NCI-H2196 treated with DMSO at 0.1 percent for 48 hours (cell line): ENCODE data around the gene SNX20.

ENCODE experiments used
- DNase-seq: peaks from one replicate; lab custom pipeline; 2025; ENCODE audit not compliant: unreplicated experiment; lab: John Stamatoyannopoulos, UW

Gene SNX20

GRCh38 chr16:50705436-50706110, 24.5 kb upstream of the SNX20 start:
- DNase-seq = no peak

DNA sequence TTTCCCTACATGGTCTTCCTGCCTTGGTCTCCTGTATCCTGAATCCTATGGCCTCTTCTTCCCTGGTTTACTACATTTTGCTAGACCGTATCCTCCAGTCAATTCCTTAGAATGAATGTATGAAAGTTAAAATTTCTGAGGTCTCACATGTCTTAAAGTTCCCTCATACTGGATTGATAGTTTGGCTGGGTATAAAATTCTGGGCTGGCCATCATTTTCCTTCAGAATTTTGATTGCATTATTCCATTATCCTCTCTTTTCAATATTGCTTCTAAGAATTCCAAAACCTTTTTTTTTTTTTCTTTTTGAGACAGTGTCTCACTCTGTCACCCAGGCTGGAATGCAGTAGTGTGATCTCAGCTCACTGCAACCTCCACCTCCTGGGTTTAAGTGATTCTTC, 23.1 kb upstream of the SNX20 start:
- no peak for DNase-seq

- DNase-seq = no peak
These were observed 21.6 kb upstream of the SNX20 start for GRCh38 chr16:50702725-50703124.

- no peak for DNase-seq
These were observed 18.4 kb upstream of the SNX20 start for GRCh38 chr16:50699326-50700159.

DNA sequence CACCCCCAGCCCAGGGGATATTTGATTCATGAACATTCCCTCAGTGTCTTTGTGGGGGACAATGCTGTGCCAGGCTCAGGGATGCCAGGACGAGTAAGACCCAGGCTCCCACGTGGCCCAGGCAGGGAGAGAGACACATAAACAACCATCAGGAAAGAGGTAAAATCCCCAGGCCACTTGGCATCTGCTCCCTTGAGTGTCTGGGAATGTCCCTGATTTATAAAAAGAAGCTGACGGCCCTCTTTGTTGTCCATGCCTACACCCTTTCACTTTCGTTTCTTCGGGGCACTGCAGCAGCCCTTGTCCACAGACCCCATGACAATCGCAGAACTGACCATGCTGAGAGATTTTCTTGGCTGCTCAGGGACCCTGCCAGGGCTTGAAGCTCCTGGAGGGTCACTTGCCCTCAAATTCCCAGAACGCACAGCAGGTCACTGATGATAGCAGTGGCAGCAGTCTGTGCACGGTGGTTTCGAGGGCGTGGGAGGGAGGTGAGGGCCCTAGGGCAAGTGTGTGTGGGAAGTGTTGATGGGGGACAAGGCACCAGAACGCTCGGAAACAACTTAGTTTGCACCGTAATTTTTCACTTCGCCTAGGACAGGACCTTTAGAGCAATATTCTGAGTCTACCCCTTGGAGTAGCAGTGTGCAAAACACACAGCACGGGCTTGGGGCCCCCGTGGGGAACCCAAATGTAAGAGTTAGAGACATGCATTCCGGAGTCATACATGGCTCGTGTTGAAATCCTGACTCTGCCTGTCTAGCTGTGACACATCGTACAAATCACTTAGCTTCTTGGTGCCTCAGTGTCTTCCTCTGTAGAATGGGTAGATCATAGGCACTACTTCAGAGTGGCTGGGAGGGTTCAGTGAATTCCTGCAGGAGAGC, 17.0 kb upstream of the SNX20 start:
- no peak for DNase-seq

DNA sequence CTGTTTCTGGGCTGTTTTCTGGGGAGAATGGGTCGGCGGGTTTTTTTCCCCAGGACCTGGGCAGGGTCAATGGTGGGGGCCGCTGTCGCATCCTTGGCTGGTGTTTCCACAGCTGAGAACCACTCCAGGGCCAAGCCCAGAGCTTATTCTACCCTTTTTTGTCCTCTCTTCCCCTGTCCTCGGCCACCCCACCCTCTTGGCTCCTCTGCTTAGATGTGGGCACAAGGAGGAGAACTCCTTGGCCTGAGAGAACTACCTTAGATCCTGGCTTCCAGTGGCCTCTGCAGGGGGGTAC, 16.3 kb upstream of the SNX20 start:
- DNase-seq = no peak

GRCh38 chr16:50696575-50697420, 15.7 kb upstream of the SNX20 start:
- DNase-seq = no peak

- DNase-seq = no peak
These were observed 15.0 kb upstream of the SNX20 start for GRCh38 chr16:50696126-50696525.

DNA sequence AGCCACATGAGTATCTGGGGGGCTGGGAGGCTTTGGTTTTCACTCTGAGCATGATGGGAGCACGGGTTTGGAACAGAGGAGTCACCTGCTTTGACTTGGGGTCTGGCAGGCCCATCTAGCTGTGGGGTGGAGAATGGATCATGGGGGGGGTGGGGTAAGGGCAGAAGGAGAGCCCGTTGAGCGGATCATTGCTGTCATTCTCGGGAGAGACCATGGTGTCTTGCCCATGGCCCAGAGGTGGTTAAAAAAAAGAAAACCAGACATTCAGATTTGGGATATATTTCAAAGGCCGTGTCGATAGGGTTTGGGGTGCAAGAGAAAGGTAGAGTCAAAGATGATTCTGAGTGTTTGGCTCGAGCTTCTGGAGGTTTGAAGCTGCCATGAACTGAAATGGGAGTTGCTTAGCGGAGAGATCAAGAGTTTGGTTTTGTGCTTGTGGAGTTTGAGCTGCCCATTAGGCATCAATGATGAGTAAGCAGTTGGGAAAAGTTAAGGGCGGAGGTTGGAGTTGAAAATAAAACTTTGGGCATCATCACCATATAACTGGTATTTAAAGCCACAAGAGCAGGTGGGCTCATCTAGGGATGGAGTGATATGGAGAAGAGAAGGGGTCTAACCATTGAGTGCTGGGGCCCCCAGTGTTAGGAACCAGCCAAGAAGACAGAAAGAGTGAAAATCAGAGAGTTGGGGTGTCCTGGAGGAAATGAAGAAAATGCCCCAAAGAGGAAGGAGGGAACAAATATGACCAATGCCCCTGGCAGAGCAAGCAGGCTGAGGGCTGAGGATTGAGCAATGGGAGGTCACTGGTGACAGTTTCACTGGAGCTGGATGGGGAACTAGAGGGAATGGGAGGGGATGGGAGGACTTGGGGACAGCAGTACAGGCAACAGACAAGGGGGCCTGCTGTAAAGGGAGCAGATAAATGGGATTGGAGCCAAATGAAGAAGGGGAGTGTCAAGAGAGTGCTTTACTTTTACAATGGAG, 14.2 kb upstream of the SNX20 start:
- DNase-seq = no peak

DNA sequence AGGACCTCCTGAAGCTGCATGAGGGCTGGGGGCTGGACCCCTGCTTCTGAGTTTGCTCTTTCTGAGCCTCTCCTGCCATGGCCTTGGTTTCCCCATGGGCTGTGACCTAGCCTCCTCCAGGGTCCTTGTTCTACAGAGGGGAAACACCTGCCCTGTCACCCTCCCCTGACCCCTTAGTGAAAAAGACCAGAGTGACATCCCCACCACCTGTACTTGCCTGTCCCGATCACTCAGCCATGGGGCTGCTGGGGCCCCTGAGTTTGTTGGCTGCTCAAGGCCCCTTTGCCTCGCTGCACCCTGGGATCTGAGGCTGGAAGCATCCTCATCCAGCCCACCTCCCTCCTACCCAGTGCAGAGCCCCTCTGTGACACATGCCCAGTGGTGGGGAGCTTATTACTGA, 13.1 kb upstream of the SNX20 start:
- no peak for DNase-seq

GRCh38 chr16:50692999-50693781, 12.1 kb upstream of the SNX20 start, which contains the start of gene NOD2:
NOD2 (plus strand) TSS chr16:50693606; CDS start chr16:50699496, 5,890 bp downstream.
- DNase-seq = no peak

DNA sequence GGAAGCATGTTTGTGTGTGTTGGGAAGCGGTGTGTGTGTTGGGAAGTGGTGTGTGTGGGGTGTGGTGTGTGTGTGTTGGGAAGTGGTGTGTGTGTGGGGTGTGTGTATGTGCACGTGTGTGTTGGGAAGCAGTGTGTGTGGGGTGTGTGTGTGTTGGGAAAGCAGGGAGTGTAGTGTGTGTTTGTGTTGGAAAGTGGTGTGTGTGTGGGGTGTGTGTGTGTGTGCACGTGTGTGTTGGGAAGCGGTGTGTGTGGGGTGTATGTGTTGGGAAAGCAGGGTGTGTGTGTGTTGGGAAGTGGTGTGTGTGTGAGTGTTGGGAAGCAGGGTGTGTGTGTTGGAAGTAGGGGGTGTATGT, 11.5 kb upstream of the SNX20 start:
- no peak for DNase-seq

DNA sequence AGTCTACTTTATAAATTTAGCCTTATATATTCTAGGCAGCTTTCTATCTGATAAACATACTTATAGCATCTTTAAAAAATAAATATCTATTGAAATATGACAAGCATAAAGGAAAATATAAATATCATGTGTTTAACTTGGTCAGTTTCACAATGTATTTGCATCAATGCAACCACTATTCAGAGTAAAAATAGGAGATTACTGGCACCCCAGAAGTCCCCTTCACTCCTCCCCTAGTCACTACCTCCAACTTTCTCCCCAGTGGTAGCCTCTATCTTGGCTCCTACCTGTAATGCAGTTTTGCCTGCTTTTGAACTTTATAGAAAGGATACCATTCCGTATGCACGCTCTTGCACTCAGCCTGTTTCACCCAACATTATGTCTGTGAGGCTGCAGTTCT, 9.1 kb upstream of the SNX20 start:
- DNase-seq = no peak

- no peak for DNase-seq
These were observed 7.8 kb upstream of the SNX20 start for GRCh38 chr16:50688867-50689266.

GRCh38 chr16:50688083-50688482, 7.0 kb upstream of the SNX20 start:
- DNase-seq = no peak

GRCh38 chr16:50685462-50686063, 4.5 kb upstream of the SNX20 start:
- no peak for DNase-seq

DNA sequence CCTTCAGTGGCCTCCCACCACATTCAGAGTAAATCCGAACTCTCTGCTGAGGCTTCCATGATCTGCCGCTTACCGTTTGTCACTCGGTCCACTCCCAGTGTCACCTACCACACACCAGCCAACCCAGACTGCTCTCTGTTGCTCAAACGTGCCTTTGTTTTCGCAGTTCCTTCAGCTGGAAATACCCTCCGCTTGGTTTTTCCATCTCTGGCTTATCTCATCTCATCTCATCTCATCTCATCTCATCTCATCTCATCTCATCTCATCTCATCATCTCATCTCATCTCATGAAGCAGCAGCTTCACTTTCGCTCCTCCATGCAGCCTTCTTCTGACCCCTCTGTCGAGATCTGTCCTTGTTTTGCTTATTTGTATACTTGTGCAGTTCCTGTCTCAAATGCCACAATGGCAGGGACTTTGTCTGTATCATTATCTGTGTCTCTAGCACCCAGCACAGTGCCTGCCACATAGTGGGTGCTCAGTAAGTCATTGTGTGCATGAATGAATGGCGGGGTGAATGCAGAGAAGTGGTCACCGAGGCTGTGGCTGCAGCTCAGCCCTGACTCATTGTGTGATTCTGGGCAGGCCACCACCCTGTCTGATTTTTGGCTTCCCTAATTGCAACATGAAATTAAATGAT, 3.8 kb upstream of the SNX20 start:
- DNase-seq = no peak
